Stimulated activated naive B cell treated with anti-CD40 and anti-IgM and Interleukin-4, amounts not matched to agents 10 μg/mL and 1 μg/mL and 100 μg/mL, for 72 hours (primary cell): Measurements from ENCODE around the gene PTGR3.
A peak's percentile ranks its signal among the peaks of the same experiment; 100 is the strongest.

Experiments
- ATAC-seq, 2 donors: fragments of 150-1000 bp; cut with Tn5 transposase; replicated peaks; 2 replicates each; pipeline ENCODE4 v1.10.0; 2021; ENCODE audit warnings: moderate library complexity in 1 of 2
- DNase-seq: peaks from one replicate; pipeline ENCODE4 v3.0.0; 2021
- H3K27ac Mint-ChIP-seq: one replicate; pipeline ENCODE4 v1.8.0; 2022; ENCODE audit warnings: mild to moderate bottlenecking, mixed read lengths
- H3K27me3 Mint-ChIP-seq, 2 donors: one replicate each; pipeline ENCODE4 v1.8.0; 2022; ENCODE audit warnings: mixed read lengths in 2 of 2
- H3K36me3 Mint-ChIP-seq, 2 donors: one replicate each; pipeline ENCODE4 v1.8.0; 2022; ENCODE audit warnings: mixed read lengths in 2 of 2, mild to moderate bottlenecking in 1 of 2
- H3K4me1 Mint-ChIP-seq, 2 donors: one replicate each; pipeline ENCODE4 v1.8.0; 2022; ENCODE audit warnings: mixed read lengths in 2 of 2, mild to moderate bottlenecking in 1 of 2
- H3K4me3 Mint-ChIP-seq, 2 donors: one replicate each; pipeline ENCODE4 v1.8.0; 2022; ENCODE audit warnings: mild to moderate bottlenecking in 2 of 2, mixed read lengths in 2 of 2, moderate library complexity in 1 of 2
- H3K9me3 Mint-ChIP-seq, 2 donors: one replicate each; pipeline ENCODE4 v1.8.0; 2022; ENCODE audit warnings: mixed read lengths in 2 of 2, mild to moderate bottlenecking in 1 of 2

PTGR3 gene

DNA sequence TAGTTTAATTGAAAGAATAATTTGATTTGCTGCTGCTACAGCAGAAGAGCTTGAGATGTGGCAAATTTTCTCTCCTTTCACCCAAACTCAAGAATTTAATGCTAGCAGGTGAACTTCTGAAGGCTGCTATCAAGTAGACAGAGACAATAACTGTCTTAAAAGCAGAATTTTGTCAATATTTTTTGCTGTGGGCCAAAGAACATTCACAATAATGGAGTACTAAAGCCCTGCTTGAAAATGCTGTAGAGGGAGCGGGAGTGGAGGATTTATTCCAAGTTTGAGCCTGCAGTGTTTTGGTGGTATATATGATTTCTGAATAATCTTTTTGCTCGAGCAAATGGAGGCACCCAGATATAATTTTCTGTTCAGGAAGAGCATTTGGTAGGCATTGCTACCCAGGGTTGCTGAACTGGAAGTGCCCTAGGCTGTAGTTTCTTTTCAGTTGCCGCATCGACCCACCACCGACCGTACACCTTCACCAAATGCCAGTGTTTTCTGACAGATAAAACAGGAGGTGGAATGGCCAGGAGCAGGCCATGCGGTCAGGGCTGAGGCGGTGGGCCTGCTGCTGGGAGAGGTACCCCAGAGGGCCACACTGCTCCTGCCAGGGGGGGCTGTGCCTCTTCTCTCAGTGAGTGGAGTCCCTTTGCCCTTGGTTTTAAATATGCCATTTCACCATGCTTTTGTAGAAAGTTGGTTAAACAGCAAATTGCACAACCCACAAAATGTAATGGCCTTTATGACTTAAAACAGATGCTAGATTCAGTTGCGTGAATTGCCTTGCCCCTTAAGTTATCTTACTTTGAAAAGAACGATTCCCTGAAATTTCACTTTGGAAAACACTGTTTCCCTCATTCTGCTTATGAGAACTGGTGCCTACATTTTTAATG, 38.0 kb upstream of the PTGR3 start:
- Mint-ChIP-seq H3K36me3 (peaks cover 3 to 7% of the 10 kb centered on the region in 2 donors), H3K27ac (peak overlapping the region; percentile 92), H3K27me3 (no peaks in the 10 kb centered on the region), H3K4me3 (peak overlapping the region; percentile 84 to 85), H3K4me1 (peaks cover 20 to 39% of the 10 kb centered on the region in 2 donors), H3K9me3 (peaks cover 6 to 7% of the 10 kb centered on the region in 2 donors)
- no peak for DNase-seq
- peak in 1 of 2 donors; percentile 20 for ATAC-seq

DNA sequence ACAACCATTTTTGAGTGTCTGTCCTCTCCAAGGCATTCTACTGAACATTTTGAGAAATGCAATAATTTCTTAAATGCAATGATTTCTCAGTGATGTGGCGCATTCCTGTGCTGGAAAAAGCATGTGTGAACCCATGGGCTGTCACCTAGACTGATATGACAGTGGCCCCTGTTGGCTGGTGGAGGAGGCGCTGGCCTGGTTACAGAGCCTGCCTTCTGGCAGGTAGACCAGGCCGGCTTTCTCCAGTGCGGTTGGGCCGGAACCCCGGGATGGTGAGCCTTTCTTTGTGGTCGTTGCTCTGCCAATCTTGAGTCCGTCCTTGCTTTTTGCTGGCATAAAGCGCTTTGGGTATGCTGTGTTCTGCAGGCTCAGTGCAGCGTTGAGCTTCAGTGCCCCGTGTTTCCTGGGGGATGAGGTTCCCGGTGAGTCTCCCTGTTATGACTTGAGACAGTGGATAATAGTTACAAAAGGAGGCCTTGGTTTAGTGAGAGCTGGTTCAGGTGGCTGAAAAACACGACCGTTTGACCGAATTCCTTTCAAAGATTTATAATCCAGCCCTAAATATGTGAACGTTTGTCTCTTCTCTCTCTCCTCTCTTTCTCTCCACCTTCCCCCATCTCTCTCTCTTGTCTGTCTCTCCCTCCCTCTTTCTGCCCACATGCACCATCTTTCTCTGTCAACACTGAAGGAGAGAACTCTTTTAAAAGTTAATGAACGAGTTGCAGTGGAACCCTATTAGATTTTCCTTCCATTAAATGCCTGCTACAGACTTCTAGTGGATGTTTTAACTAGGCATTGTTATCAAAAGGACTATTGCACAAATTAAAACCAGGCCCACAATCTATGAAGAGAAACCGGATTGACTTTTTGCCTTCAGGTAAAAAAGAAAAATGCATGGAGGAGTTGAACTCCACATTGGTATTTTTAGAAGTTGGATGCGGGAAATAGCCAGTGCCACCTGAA, 35.7 kb upstream of the PTGR3 start:
- Mint-ChIP-seq H3K4me3 (no peak overlapping the region), H3K9me3 (peaks cover 1 to 4% of the 10 kb centered on the region in 2 donors), H3K27ac (no peak overlapping the region), H3K4me1 (peaks cover 18 to 34% of the 10 kb centered on the region in 2 donors), H3K27me3 (no peaks in the 10 kb centered on the region), H3K36me3 (peaks cover 3 to 8% of the 10 kb centered on the region in 2 donors)
- peak in 1 of 2 donors; percentile 47 for ATAC-seq
- DNase-seq, result no peak

DNA sequence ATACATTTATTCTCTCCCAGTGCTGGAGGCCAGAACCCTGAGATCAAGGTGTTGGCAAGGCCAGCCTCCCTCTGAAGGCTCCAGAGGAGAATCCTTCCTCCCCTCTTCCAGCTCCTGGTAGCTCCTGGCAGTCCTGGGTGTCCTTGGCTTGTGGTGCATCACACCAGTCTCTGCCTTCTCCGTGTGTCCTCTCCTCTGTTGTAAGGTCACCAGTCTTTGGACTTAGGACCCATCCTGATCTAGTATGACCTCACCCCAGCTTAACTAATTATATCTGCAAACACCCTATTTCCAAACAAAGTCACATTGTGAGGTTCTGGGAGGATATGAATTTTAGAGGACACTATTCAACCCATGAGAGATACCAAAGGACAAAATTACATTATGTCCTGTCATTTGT, 32.8 kb upstream of the PTGR3 start:
- Mint-ChIP-seq H3K9me3 (peaks cover 0 to 3% of the 10 kb centered on the region in 2 donors), H3K4me1 (peaks cover 10 to 16% of the 10 kb centered on the region in 2 donors)
- no peak for DNase-seq

DNA sequence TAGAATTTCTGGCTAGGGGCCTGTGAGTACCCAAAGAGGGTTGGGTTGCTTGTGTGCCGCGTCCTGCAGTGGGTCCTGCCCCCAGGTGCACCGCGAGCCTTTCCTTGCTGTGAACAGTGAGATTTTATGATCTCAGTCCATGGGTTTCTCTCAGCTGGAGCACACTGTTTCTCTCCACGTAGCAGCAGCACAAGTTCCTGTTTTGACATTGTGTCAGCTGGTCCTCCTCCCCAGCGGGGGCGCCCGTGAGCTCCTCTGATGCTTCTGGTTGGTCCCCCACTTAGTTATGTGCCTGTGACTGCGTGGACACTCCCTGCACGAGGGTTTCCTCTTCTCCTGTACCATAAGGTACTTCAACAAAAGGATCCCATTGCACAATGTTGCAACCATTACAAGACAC, 31.5 kb upstream of the PTGR3 start:
- DNase-seq, result no peak
- Mint-ChIP-seq H3K27me3 (no peaks in the 10 kb centered on the region), H3K4me3 (no peak overlapping the region), H3K4me1 (peaks cover 8 to 17% of the 10 kb centered on the region in 2 donors), H3K36me3 (peaks cover 10 to 14% of the 10 kb centered on the region in 2 donors), H3K27ac (no peak overlapping the region), H3K9me3 (peaks cover 0 to 3% of the 10 kb centered on the region in 2 donors)
- peak in 1 of 2 donors; percentile 34 for ATAC-seq

More for the DNA sequence above, 32.8 kb upstream of the PTGR3 start:
- no peak overlapping the region for H3K4me3 Mint-ChIP-seq
- no peak for ATAC-seq
- H3K36me3 Mint-ChIP-seq, result peaks cover 10% of the 10 kb centered on the region in 2 donors
- no peak overlapping the region for H3K27ac Mint-ChIP-seq
- no peaks in the 10 kb centered on the region for H3K27me3 Mint-ChIP-seq

DNA sequence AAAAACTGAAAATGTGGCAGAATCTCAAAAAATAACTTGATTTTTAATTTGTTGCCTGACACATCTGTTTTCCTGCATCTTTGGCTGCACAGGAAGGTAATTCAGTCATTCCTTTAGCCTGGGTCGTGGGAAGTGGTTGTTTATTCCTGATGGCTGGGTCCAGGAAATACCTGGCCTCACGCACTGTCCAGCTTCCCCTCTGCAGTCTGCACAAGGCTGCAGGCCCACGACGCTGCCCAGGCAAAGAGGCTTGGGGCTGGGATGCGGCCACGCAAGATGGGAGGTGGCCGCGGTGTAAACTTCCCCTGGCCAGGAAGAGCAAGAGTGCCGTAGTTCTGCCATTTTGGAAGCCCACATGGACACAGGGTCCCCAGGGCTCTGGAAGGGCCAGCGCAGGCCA, 29.8 kb upstream of the PTGR3 start:
- DNase-seq, result no peak
- H3K27me3 Mint-ChIP-seq, result no peaks in the 10 kb centered on the region
- peaks cover 10 to 14% of the 10 kb centered on the region in 2 donors for H3K36me3 Mint-ChIP-seq
- no peak for ATAC-seq
- peaks cover 0 to 3% of the 10 kb centered on the region in 2 donors for H3K9me3 Mint-ChIP-seq
- H3K4me1 Mint-ChIP-seq, result peaks cover 8 to 17% of the 10 kb centered on the region in 2 donors
- H3K27ac Mint-ChIP-seq, result no peak overlapping the region
- H3K4me3 Mint-ChIP-seq, result no peak overlapping the region

DNA sequence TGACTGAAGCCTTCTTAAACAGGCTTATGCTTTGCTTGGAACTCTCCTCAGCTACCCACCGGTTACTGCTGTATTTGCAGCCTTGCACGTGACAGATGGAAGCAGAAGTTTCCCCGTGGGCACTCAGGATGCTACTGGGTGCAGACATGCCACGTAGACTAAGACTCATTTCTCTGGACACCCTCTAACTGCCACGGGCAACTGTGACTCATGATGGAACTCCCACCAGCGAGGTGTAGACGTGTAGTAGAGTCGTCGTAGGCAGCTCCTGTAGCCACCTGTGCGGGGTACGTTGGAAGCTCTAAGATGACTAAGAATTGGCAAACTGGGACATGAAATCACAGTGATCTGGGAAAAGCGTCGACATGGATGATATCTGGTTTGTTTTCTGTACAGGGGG, 29.2 kb upstream of the PTGR3 start:
- no peak overlapping the region for H3K27ac Mint-ChIP-seq
- ATAC-seq, result no peak
- peaks cover 10 to 14% of the 10 kb centered on the region in 2 donors for H3K36me3 Mint-ChIP-seq
- no peak overlapping the region for H3K4me3 Mint-ChIP-seq
- no peak for DNase-seq
- H3K9me3 Mint-ChIP-seq, result peaks cover 0 to 3% of the 10 kb centered on the region in 2 donors
- H3K27me3 Mint-ChIP-seq, result no peaks in the 10 kb centered on the region
- peaks cover 8 to 17% of the 10 kb centered on the region in 2 donors for H3K4me1 Mint-ChIP-seq

DNA sequence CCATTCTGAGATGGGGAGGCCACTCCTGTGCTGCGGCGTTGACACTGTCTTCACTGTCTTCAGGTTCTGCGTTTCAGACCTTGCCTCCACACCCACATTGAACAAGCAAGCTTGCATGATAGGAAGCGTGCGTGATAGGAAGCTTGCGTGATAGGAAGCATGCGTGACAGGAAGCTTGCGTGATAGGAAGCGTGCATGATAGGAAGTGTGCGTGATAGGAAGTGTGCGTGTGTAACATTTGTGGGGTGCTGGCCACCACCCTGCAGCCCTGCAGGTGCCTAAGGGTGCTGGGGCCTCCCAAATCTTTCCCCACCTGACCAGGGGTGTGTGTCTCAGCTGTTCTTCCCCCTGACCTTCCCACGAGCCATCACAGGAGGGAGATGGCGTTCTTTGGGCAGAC, 27.0 kb upstream of the PTGR3 start:
- peaks cover 8 to 14% of the 10 kb centered on the region in 2 donors for H3K36me3 Mint-ChIP-seq
- ATAC-seq, result no peak
- H3K9me3 Mint-ChIP-seq, result peaks cover 0 to 3% of the 10 kb centered on the region in 2 donors
- H3K27ac Mint-ChIP-seq, result no peak overlapping the region
- no peak overlapping the region for H3K4me3 Mint-ChIP-seq
- no peak for DNase-seq
- H3K27me3 Mint-ChIP-seq, result no peaks in the 10 kb centered on the region
- H3K4me1 Mint-ChIP-seq, result peaks cover 8 to 15% of the 10 kb centered on the region in 2 donors

DNA sequence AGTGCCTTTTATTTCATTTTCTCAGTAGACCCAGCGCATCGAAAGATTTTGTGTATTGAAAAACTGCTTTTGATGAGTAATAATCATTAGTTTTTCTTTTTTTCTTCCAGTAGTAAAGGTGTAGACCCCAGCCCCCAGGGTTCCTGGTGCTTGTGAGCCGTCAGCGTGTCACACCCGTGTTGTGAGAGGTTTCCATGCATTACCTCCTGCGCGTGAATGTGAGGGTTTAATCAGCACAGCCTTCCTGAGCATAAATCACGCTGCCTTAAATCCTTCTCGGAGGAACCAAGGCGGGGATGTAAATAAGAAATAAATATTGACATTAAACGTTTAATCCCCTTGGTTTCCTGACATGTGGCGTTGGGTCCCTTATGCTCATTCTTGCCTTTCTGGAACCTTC, 26.0 kb upstream of the PTGR3 start:
- no peak for ATAC-seq
- DNase-seq, result no peak
- Mint-ChIP-seq H3K27ac (no peak overlapping the region), H3K4me3 (no peak overlapping the region), H3K27me3 (no peaks in the 10 kb centered on the region), H3K9me3 (no peaks in the 10 kb centered on the region), H3K4me1 (peaks cover 8 to 13% of the 10 kb centered on the region in 2 donors), H3K36me3 (peaks cover 4 to 17% of the 10 kb centered on the region in 2 donors)

DNA sequence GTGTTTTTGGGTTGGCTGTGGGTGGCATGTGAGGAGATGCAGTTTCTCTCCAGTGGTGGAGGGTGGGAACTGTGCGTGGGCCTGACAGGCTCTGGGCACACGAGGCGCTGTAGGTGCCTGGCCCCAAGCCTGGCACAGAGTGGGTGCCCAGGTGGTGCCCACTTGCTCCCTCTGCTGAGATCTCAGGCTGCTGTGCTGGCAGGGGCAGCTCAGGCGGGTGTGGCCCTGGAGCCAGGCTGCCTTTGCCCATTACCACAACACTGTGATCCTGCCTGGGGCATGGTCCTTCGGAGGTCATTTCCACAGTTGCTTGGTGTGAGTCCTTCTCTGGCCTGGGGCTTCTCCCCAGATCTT, 22.1 kb upstream of the PTGR3 start:
- Mint-ChIP-seq H3K27me3 (no peaks in the 10 kb centered on the region), H3K9me3 (no peaks in the 10 kb centered on the region), H3K36me3 (peaks cover 2 to 12% of the 10 kb centered on the region in 2 donors), H3K4me1 (peaks cover 22 to 24% of the 10 kb centered on the region in 2 donors), H3K4me3 (no peak overlapping the region), H3K27ac (no peak overlapping the region)
- DNase-seq (no peak), ATAC-seq (no peak)

DNA sequence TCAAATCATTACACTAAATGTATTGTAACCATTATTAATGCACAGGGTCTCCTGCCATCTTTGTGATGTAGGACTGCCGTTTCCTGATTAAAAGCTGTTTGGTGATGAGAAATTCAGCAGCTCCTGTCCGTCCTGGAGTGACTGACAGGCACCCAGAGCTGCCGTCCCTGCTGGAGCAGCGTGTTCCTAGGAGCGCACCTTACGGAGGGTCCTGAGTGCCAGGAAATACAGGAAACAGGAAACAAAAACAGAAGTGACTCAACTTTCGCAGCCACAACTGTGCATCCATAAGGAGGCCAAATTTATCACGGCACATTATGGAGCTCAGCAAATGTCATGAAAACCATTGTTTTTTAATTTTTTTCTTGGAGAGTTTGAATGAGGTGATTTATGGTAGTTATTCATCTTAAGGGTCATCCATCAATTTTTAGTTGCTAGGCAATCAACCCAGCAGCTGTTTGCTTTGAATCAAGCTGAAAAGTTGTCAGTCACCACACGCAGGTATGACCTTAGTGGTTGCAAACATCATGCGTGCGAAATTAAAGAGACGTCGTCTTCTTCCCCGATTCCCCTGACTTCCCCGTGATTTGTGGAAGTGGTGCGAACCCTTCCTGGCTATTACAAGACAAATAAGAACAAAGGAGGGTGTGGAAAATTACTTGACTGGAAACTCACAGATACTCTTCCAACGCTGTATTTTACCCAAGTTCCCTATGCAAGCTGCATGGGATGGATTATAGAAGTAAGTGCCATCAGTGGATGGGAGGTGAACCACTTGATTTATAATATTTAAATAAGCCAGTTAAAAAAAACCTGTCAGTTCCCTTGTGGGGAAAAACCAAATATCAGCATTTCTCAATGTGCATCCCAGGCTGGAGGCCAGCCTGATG, 21.5 kb upstream of the PTGR3 start:
- Mint-ChIP-seq H3K9me3 (no peaks in the 10 kb centered on the region), H3K4me1 (peaks cover 18 to 20% of the 10 kb centered on the region in 2 donors), H3K4me3 (no peak overlapping the region), H3K27ac (no peak overlapping the region), H3K36me3 (peaks cover 2 to 8% of the 10 kb centered on the region in 2 donors), H3K27me3 (no peaks in the 10 kb centered on the region)
- DNase-seq (no peak), ATAC-seq (no peak)

DNA sequence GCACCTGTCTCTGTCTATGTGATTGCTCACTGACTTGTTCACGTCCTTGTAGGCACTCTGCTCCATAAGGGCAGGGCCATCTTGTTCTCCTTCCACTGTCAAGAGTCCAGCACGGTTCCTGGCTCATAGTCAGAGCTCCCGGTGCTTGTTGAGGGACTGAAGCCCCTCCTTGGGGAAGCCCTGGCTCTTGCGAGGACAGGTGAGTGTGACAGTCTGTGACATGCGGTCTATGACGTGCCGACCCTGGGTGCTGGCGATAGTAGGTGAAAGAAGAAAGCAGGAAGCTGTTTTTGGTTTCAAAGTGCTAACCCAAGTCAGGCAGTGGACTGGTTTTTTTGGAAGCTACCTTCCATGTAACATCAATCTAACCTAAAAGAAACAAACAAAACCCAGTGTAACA, 20.5 kb upstream of the PTGR3 start:
- H3K36me3 Mint-ChIP-seq, result peaks cover 2 to 8% of the 10 kb centered on the region in 2 donors
- H3K27ac Mint-ChIP-seq, result peak overlapping the region; percentile 14
- no peak for DNase-seq
- peaks cover 18 to 20% of the 10 kb centered on the region in 2 donors for H3K4me1 Mint-ChIP-seq
- no peaks in the 10 kb centered on the region for H3K9me3 Mint-ChIP-seq
- no peak overlapping the region for H3K4me3 Mint-ChIP-seq
- H3K27me3 Mint-ChIP-seq, result no peaks in the 10 kb centered on the region
- no peak for ATAC-seq

DNA sequence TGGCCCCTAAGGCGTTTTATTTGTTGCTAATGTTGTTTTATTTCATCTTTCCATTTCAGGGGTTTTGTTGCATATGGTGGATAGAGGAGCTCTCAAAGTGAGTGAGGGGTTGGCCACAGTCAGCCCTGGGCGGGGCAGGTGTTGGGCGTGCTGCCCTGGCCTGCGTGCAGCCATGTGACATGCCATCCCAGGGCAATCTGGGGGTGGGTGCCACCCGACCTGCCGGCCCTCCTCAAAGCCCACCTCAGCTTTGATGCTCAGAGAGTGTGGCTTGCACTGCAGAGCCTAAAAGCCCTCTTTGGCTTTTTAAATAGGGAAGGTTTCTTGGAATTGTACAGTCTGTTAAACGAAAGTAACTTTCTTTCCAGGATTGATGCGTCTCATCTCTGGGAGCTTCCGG, 20.0 kb upstream of the PTGR3 start:
- H3K27me3 Mint-ChIP-seq, result no peaks in the 10 kb centered on the region
- peaks cover 2 to 8% of the 10 kb centered on the region in 2 donors for H3K36me3 Mint-ChIP-seq
- no peaks in the 10 kb centered on the region for H3K9me3 Mint-ChIP-seq
- DNase-seq (no peak), ATAC-seq (no peak)
- H3K27ac Mint-ChIP-seq, result no peak overlapping the region
- H3K4me3 Mint-ChIP-seq, result no peak overlapping the region
- H3K4me1 Mint-ChIP-seq, result peaks cover 18 to 20% of the 10 kb centered on the region in 2 donors

DNA sequence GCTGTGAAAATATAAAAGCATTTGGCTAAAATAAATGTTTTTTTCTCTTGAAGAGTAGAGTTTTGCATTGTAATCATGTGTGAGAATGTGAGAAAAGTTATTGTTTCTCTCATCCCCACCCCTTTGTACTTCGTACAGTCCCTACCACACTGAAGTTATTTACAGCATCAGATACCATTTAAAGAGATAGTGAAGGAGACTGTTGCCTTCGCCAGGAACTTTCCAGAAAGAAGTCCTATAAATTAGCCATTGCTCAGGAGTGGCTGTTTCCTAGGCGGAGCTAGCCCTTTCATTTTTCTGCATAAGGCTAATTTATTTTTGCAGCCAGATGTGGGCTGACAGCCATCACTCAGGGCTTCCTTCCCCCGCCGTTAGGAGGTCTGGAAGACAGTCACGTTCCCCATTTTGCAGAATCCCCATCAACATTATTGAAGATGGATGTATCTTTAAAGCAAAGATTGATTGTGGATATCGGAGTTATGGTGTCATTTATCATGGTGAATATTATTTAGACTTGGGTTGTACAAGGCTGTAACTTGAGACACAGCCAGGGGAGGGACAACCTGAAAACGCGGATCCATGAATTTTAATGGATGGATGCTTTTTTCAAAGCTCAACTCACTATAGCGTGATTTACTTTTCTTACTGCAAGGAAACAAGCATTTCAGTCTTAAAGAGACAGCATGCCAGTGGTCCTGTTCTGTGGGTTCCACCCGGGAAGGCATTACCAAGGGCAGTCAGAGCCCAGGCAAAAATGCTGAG, 18.8 kb upstream of the PTGR3 start:
- no peak overlapping the region for H3K4me3 Mint-ChIP-seq
- no peak overlapping the region for H3K27ac Mint-ChIP-seq
- no peaks in the 10 kb centered on the region for H3K9me3 Mint-ChIP-seq
- H3K36me3 Mint-ChIP-seq, result peaks cover 2 to 8% of the 10 kb centered on the region in 2 donors
- peaks cover 18 to 20% of the 10 kb centered on the region in 2 donors for H3K4me1 Mint-ChIP-seq
- ATAC-seq (no peak), DNase-seq (no peak)
- no peaks in the 10 kb centered on the region for H3K27me3 Mint-ChIP-seq
